ENCODE data around the gene LPO. TPM values are rescaled to one million over a fixed set of nuclear protein-coding genes. Genes with fewer than 3 reads are reported as not detected.

LPO gene
- polyA plus RNA-seq, 3 donors = 0.14 to 0.22 (median 0.18) TPM

- no peak for DNase-seq (ENCODE audit: extremely low read depth in 1 of 11, low read depth in 9 of 11, low spot score in 4 of 11)
Observed at GRCh38 chr17:58310511-58311428, 72.4 kb downstream of the LPO start.

GRCh38 chr17:58311429-58311894 is 73.1 kb downstream of the LPO start:
- DNase-seq (ENCODE audit: extremely low read depth in 1 of 11, low read depth in 9 of 11, low spot score in 4 of 11) = no peak

GRCh38 chr17:58312021-58312630 is 73.7 kb downstream of the LPO start:
- no peak for DNase-seq (ENCODE audit: extremely low read depth in 1 of 11, low read depth in 9 of 11, low spot score in 4 of 11)

GRCh38 chr17:58312829-58313228 is 74.4 kb downstream of the LPO start:
- no peak for DNase-seq (ENCODE audit: extremely low read depth in 1 of 11, low read depth in 9 of 11, low spot score in 4 of 11)

- no peak for DNase-seq (ENCODE audit: extremely low read depth in 1 of 11, low read depth in 9 of 11, low spot score in 4 of 11)
Observed at GRCh38 chr17:58313815-58314705, 75.7 kb downstream of the LPO start.

GRCh38 chr17:58314706-58315015 is 76.3 kb downstream of the LPO start:
- DNase-seq (ENCODE audit: extremely low read depth in 1 of 11, low read depth in 9 of 11, low spot score in 4 of 11) = no peak

GRCh38 chr17:58315281-58315711 is 76.9 kb downstream of the LPO start:
- DNase-seq (ENCODE audit: extremely low read depth in 1 of 11, low read depth in 9 of 11, low spot score in 4 of 11) = no peak

GRCh38 chr17:58315750-58316149 is 77.4 kb downstream of the LPO start:
- DNase-seq (ENCODE audit: extremely low read depth in 1 of 11, low read depth in 9 of 11, low spot score in 4 of 11) = no peak

- no peak for DNase-seq (ENCODE audit: extremely low read depth in 1 of 11, low read depth in 9 of 11, low spot score in 4 of 11)
Observed at GRCh38 chr17:58316260-58316960, 78.0 kb downstream of the LPO start.

GRCh38 chr17:58317421-58318064 is 79.2 kb downstream of the LPO start:
- DNase-seq (ENCODE audit: extremely low read depth in 1 of 11, low read depth in 9 of 11, low spot score in 4 of 11) = no peak

GRCh38 chr17:58318065-58318481 is 79.7 kb downstream of the LPO start:
- no peak for DNase-seq (ENCODE audit: extremely low read depth in 1 of 11, low read depth in 9 of 11, low spot score in 4 of 11)

Other genes starting within 250 kb of the LPO start
- gene SRSF1, start 231.3 kb upstream of the LPO start, polyA plus RNA-seq (ENCODE audit: insufficient read length in 3 of 3) = 100 to 1,000 TPM; 337 to 438 (median 379) TPM
- gene DYNLL2, start 155.2 kb upstream of the LPO start, polyA plus RNA-seq (ENCODE audit: insufficient read length in 3 of 3) = 10 to 100 TPM; 64.4 to 86.1 (median 82.9) TPM
- gene OR4D1, start 90.2 kb upstream of the LPO start, polyA plus RNA-seq (ENCODE audit: insufficient read length in 3 of 3) = under 1 TPM in 2 of 3 donors, not detected in 1; 0.03 to 0.11 TPM
- gene OR4D2, start 71.6 kb upstream of the LPO start, polyA plus RNA-seq (ENCODE audit: insufficient read length in 3 of 3) = not detected
- under 1 TPM; 0.68 to 0.95 (median 0.89) TPM for gene EPX, start 45.9 kb upstream of the LPO start, polyA plus RNA-seq (ENCODE audit: insufficient read length in 3 of 3)
- gene MKS1, start 19.3 kb upstream of the LPO start, polyA plus RNA-seq (ENCODE audit: insufficient read length in 3 of 3) = 10 to 100 TPM; 41.3 to 53.8 (median 43.0) TPM
- 1 to 10 TPM; 3.2 to 7.0 (median 5.0) TPM for gene MPO, start 42.4 kb downstream of the LPO start, polyA plus RNA-seq (ENCODE audit: insufficient read length in 3 of 3)
- 10 to 100 TPM; 46.5 to 78.4 (median 52.6) TPM for gene TSPOAP1, start 90.2 kb downstream of the LPO start, polyA plus RNA-seq (ENCODE audit: insufficient read length in 3 of 3)
- 100 to 1,000 TPM; 120 to 143 (median 142) TPM for gene SUPT4H1, start 113.6 kb downstream of the LPO start, polyA plus RNA-seq (ENCODE audit: insufficient read length in 3 of 3)
- gene RNF43, start 178.9 kb downstream of the LPO start, polyA plus RNA-seq (ENCODE audit: insufficient read length in 3 of 3) = 10 to 100 TPM in 2 of 3 donors, 1 to 10 TPM in 1; 8.9 to 16.0 (median 13.6) TPM
- under 1 TPM; 0.37 to 0.50 (median 0.41) TPM for gene HSF5, start 249.8 kb downstream of the LPO start, polyA plus RNA-seq (ENCODE audit: insufficient read length in 3 of 3)